CD1c-positive myeloid dendritic cell (primary cell): Measurements from ENCODE around the gene SH3PXD2A.

Source experiments
- DNase-seq: peaks from one replicate; pipeline ENCODE4 v3.0.0-alpha.2; 2016; ENCODE audit errors: extremely low spot score

Gene SH3PXD2A

GRCh38 chr10:103545366-103545765 is 310.0 kb downstream of the SH3PXD2A start:
- no peak for DNase-seq

- DNase-seq: no peak
Observed at GRCh38 chr10:103544657-103545310, 310.6 kb downstream of the SH3PXD2A start.
